ENCODE data around the gene FAM50B.

FAM50B gene

DNA sequence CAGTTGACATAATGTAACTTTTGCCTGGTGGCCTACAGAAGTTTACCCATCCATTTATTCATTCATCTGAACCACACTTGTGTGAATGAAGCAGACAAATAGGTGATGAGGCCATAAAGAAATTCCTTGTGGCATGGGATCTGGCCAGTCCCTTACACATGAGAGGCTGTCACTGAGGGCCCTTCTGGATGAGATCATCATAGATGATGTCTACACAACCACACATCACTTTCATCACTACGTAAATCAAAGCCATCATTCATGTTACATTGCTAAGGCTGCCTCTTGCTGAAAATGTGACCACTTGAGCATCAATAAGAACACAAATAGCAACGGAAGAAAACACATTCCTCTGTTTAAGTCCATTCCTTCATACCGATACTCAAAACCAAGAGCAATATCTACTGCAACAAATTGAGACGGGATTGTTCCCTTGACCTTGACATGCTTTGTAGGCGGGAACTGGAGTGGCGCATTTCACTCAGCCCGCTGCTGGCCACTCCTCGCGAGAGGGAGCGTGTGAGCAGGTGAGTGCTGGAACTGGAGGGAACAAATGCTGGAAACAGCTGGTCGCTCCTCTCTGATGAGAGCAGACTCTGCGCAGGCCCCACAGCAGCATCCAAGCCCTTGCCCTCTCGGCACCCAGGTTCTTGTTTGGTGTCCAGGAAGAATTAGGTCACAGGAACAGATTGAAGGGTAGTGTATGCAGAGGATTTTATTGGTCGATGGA, 49.3 kb downstream of the FAM50B start:
- DNase-seq, result no peak

DNA sequence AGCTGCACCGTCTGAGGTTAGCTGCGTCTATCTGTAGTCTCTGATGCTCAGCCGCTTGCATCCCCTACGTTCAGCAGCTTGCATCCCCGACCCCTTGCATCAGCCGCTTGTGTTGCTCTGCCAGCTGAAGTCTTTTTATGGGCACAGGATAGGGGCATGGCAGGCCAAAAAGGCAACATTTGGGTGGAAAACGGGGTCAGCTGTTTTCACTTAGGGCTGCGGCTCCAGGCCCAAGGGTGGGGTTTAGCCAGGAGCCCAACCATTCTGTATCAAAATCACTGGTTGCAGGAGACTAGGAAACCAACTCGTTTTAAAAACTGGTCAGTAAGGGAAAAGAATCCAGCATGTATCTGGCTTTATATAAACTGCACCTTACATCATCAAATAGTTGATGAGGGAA, 49.9 kb downstream of the FAM50B start:
- DNase-seq, result no peak

DNA sequence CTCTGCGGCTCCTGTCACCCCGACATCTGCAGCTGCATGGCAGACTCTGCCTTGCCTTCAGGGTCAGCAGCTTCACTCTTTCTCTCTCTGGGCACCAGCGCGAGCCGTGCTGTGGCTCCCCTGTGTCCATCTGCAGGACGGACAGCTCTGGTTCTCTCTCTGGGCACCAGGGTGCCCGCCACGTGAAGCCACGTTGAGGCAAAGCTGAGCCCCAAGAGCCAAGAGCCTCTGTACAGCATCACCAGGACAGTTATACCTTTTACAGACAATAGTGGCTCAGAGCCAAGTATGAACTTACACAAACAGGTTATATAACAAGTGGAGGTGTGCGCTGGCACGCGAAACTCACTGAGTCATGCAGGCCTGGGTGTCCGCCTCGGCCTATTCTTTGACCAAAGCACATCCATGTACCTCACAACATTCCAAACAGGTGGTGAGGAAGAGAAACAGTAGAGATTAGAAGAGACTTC, 50.8 kb downstream of the FAM50B start:
- DNase-seq, result no peak

Data from NCI-H748 treated with DMSO at 0.1 percent for 48 hours (cell line).